Gastroesophageal sphincter (tissue), 3 donors: ENCODE data around the gene THEMIS.

ENCODE experiments used
- POLR2A ChIP-seq, 2 donors: fragments of 450-650 bp; IDR thresholded peaks; one replicate each; pipeline ENCODE4 v1.6.1; 2017; ENCODE audit warnings: antibody characterized with exemption in 2 of 2, mild to moderate bottlenecking in 2 of 2, moderate library complexity in 1 of 2
- POLR2AphosphoS5 ChIP-seq: sonication (generic); formaldehyde crosslinking; IDR thresholded peaks from one replicate; pipeline ENCODE4 v1.6.1; 2017; ENCODE audit warnings: antibody characterized with exemption
- TF ChIP-seq, protein P1 (sequence below), 4 experiments: fragments of 200-600 bp in 2 of 4; fragments of 450-650 bp in 2 of 4; sonication (generic) in 1 of 4; IDR thresholded peaks; one replicate each; pipeline ENCODE4 v1.5.1; 2017 to 2019; ENCODE audit warnings: antibody characterized with exemption in 4 of 4, mild to moderate bottlenecking in 2 of 4, moderate library complexity in 2 of 4

DNA sequence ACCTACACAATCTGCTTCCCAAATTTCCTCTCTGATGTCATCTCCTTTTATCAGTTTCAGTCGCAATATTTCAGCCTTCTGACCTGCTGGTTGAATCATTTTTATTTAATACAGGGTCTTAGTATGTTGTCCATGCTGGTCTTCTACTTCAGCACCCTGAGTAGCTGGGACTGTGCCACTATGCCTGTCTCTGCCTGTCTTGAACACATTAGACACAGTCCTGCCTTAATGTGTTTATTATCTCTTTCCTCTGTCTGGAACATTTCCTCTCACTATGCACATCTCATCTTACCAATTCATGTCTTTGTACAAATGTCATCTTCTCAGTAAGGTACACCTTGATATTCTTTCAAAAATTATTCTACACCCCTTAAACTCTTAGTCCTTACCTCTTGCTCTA, 106.5 kb downstream of the THEMIS start:
- TF ChIP-seq POLR2A (IDR thresholded peaks at IDR 0.05): no peak
- no peak for TF ChIP-seq POLR2AphosphoS5
- TF ChIP-seq, protein P1, sequence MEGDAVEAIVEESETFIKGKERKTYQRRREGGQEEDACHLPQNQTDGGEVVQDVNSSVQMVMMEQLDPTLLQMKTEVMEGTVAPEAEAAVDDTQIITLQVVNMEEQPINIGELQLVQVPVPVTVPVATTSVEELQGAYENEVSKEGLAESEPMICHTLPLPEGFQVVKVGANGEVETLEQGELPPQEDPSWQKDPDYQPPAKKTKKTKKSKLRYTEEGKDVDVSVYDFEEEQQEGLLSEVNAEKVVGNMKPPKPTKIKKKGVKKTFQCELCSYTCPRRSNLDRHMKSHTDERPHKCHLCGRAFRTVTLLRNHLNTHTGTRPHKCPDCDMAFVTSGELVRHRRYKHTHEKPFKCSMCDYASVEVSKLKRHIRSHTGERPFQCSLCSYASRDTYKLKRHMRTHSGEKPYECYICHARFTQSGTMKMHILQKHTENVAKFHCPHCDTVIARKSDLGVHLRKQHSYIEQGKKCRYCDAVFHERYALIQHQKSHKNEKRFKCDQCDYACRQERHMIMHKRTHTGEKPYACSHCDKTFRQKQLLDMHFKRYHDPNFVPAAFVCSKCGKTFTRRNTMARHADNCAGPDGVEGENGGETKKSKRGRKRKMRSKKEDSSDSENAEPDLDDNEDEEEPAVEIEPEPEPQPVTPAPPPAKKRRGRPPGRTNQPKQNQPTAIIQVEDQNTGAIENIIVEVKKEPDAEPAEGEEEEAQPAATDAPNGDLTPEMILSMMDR (IDR thresholded peaks at IDR 0.05): no peak
